NT2/D1 (cell line): ENCODE measurements around the gene BCKDHB.

Experiments
- SUZ12 ChIP-seq: IDR thresholded peaks from 2 replicates; pipeline ENCODE4 v1.6.1; 2011; ENCODE audit not compliant: insufficient read length, insufficient read depth; ENCODE audit errors: extremely low read depth
- YY1 ChIP-seq: IDR thresholded peaks from 2 replicates; pipeline ENCODE4 v1.6.1; 2011; ENCODE audit not compliant: insufficient read length, insufficient read depth

GRCh38 chr6:80235647-80236046 lies 129.2 kb downstream of the BCKDHB start:
- TF ChIP-seq YY1, result no peak
- no peak for TF ChIP-seq SUZ12
